Measurements from ENCODE around the gene ZNF816. TPM values are rescaled to one million over a fixed set of nuclear protein-coding genes. Genes with fewer than 3 reads are reported as not detected.

The ZNF816 gene
- 6.8 and 6.9 TPM in 2 replicates for total RNA-seq

GRCh38 chr19:52962394-52963246 is at the start of gene ZNF816:
TSS of gene ZNF816 (minus strand) at chr19:52962881. CDS start at chr19:52956089, 6,792 bp downstream.

DNA sequence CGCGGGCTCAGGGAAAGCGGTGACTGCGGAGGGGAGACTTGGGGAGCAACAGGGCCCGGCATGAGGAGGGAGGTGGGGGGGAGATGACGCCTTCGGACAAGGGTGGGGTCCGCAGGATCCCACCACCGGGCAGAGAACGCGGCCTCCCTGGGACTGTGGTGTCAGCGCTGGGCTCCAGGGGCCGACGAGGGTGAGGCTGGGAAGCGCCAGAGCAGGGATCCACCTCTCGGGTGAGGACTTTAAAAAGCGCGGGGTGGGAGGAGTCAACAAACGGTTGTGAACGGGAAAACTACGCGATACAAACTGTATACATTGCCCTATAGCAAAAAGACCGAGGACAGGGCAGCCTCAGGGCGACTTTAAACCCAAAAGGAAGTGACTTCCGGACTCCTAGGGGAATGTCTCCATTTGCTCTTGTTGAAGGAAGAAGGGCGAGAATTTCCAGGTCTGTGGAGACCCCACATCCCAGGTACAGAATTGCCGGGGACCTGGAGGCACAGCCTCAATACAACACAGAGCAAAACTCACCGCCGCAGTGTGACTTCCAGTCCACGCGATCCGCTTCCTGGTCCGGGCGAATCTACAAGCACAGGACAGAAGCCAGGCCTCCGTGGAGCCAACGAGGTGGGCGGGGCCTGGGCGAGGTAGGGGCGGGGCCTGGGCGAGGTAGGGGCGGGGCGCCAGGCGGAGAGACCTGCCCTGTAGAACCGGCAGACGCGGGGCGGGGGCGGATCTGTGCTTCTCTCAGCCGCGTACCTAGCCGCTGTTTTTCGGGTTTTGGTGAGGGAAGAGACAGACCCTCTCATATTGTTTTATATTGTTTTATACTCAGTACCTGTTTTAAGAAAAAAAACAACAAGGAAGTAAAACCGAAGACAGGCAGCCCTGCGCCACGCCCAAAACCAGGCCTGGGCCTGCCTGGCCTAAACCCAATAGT is 39.6 kb downstream of the ZNF816 start, which contains the start of gene ZNF888:
Gene ZNF888, minus strand, starts transcription at position 588 of the 937 bp plus-strand sequence. CDS start 5,555 bp downstream, outside the sequence.

Other genes starting within 250 kb of the ZNF816 start
- 11.8 TPM in 2 replicates for gene ZNF611, start 227.8 kb downstream of the ZNF816 start, total RNA-seq
- 5.8 and 7.5 TPM in 2 replicates for gene ZNF600, start 176.1 kb downstream of the ZNF816 start, total RNA-seq
- gene ZNF28, start 141.2 kb downstream of the ZNF816 start, total RNA-seq, result 15.4 and 19.8 TPM in 2 replicates
- gene ZNF468, start 105.3 kb downstream of the ZNF816 start, total RNA-seq, result 15.7 and 18.3 TPM in 2 replicates
- 9.8 and 11.8 TPM in 2 replicates for gene ZNF320, start 65.2 kb downstream of the ZNF816 start, total RNA-seq
- gene ZNF888, start 39.5 kb downstream of the ZNF816 start, total RNA-seq, result 2.0 and 3.8 TPM in 2 replicates
- gene ERVV-1, start 51.0 kb upstream of the ZNF816 start, total RNA-seq, result not detected in 2 replicates
- gene ERVV-2, start 81.9 kb upstream of the ZNF816 start, total RNA-seq, result not detected in 2 replicates
- 25.9 and 41.8 TPM in 2 replicates for gene ZNF160, start 140.5 kb upstream of the ZNF816 start, total RNA-seq
- gene ZNF415, start 170.0 kb upstream of the ZNF816 start, total RNA-seq, result 2.3 and 2.7 TPM in 2 replicates
- 5.2 and 7.4 TPM in 2 replicates for gene ZNF347, start 196.2 kb upstream of the ZNF816 start, total RNA-seq
- 3.3 and 4.1 TPM in 2 replicates for gene ZNF665, start 230.5 kb upstream of the ZNF816 start, total RNA-seq

Measured in vein endothelial cell (primary cell).